GM18907 (cell line): ENCODE data around the gene RYK.

Experiments
- ATAC-seq: cut with Tn5 transposase; IDR thresholded peaks from one replicate; pipeline ENCODE4 v1.9.1; 2021; ENCODE audit warnings: mild to moderate bottlenecking, moderate library complexity; ENCODE audit not compliant: unreplicated experiment

RYK gene

GRCh38 chr3:134258761-134259347 lies 8.2 kb upstream of the RYK start:
- no peak for ATAC-seq

GRCh38 chr3:134255404-134255803 lies 4.7 kb upstream of the RYK start:
- no peak for ATAC-seq

GRCh38 chr3:134253475-134254226 lies 3.0 kb upstream of the RYK start:
- ATAC-seq = no peak

- ATAC-seq = no peak
These were observed 2.1 kb upstream of the RYK start for GRCh38 chr3:134252766-134253165.

GRCh38 chr3:134251731-134252391 lies 1.2 kb upstream of the RYK start:
- no peak for ATAC-seq

GRCh38 chr3:134249935-134250716 lies 533 bp downstream of the RYK start:
- ATAC-seq = peak; percentile 60

GRCh38 chr3:134249296-134249841 lies 1.3 kb downstream of the RYK start:
- no peak for ATAC-seq

- no peak for ATAC-seq
These were observed 5.7 kb downstream of the RYK start for GRCh38 chr3:134244921-134245320.

- no peak for ATAC-seq
These were observed 7.7 kb downstream of the RYK start for GRCh38 chr3:134242649-134243617.

- ATAC-seq = peak; percentile 54
These were observed 11.1 kb downstream of the RYK start for GRCh38 chr3:134239538-134239937.

- no peak for ATAC-seq
These were observed 13.1 kb downstream of the RYK start for GRCh38 chr3:134237454-134238145.

GRCh38 chr3:134236505-134237170 lies 14.0 kb downstream of the RYK start:
- peak; percentile 76 for ATAC-seq

GRCh38 chr3:134235577-134236076 lies 15.0 kb downstream of the RYK start:
- ATAC-seq = no peak

GRCh38 chr3:134232951-134233350 lies 17.7 kb downstream of the RYK start:
- ATAC-seq = no peak

- no peak for ATAC-seq
These were observed 18.5 kb downstream of the RYK start for GRCh38 chr3:134232151-134232550.

- ATAC-seq = no peak
These were observed 19.5 kb downstream of the RYK start for GRCh38 chr3:134231131-134231530.

GRCh38 chr3:134229038-134229437 lies 21.6 kb downstream of the RYK start:
- ATAC-seq = no peak

GRCh38 chr3:134228479-134228878 lies 22.2 kb downstream of the RYK start:
- no peak for ATAC-seq

- no peak for ATAC-seq
These were observed 22.6 kb downstream of the RYK start for GRCh38 chr3:134228035-134228434.
